ENCODE results near the gene TMPRSS9. TPM values are rescaled to one million over a fixed set of nuclear protein-coding genes. Genes with fewer than 3 reads are reported as not detected.

TMPRSS9 gene
- total and polyA plus RNA-seq, 4 donors = 0.05 to 0.37 (median 0.09) TPM; not detected in 1

DNA sequence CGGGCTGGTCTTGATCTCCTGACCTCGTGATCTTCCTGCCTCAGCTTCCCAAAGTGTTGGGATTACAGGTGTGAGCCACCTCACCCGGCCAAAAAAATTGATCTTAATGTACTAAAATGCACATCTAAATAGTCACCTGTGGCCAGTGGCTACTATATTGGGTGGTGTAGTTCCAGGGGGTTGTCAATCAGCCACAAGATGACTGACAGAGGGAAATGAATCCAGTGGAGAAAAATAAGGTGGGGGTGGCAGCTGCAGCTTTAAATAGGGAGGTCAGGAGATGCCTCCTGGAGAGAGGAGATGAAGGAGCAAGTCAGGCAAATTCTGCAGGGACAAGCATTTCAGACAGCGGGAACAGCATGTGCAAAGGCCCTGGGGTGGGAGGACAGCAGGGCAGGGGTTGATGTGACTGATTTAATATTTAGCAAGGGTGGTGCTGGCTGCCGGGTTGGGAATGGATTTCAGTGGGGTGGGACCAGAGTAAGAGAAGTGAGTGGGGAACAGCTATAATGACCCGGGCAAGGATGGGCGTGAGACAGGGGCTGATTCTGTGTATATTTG is 49.4 kb downstream of the TMPRSS9 start:
- Histone ChIP-seq H3K4me1 (ENCODE audit: control insufficient read depth in 5 of 5, insufficient read depth in 5 of 5, low read length in 5 of 5) (no peaks in the 10 kb centered on the region), H3K27me3 (ENCODE audit: control insufficient read depth in 3 of 3, insufficient read depth in 3 of 3, low read length in 2 of 3) (no peaks in the 10 kb centered on the region), H3K4me3 (no peak overlapping the region), H3K9me3 (ENCODE audit: control insufficient read depth in 4 of 4, insufficient read depth in 3 of 4, low read length in 3 of 4) (peaks cover 0 to 5% (median 0%) of the 10 kb centered on the region in 4 donors), H3K36me3 (ENCODE audit: control insufficient read depth in 4 of 4, insufficient read depth in 4 of 4, low read length in 4 of 4) (no peaks in the 10 kb centered on the region), H3K27ac (ENCODE audit: low read depth in 1 of 2, low read length in 1 of 2) (no peak overlapping the region), H3K9ac (ENCODE audit: insufficient read depth in 1 of 2, low read length in 2 of 2) (no peak overlapping the region)
- no peak for DNase-seq
- ATAC-seq (ENCODE audit: insufficient read depth, low FRiP score) = no peak
- 87 to 96% methylated on average over 7 of the region's 7 CpGs for WGBS, 2 donors
- TF ChIP-seq, protein P1, sequence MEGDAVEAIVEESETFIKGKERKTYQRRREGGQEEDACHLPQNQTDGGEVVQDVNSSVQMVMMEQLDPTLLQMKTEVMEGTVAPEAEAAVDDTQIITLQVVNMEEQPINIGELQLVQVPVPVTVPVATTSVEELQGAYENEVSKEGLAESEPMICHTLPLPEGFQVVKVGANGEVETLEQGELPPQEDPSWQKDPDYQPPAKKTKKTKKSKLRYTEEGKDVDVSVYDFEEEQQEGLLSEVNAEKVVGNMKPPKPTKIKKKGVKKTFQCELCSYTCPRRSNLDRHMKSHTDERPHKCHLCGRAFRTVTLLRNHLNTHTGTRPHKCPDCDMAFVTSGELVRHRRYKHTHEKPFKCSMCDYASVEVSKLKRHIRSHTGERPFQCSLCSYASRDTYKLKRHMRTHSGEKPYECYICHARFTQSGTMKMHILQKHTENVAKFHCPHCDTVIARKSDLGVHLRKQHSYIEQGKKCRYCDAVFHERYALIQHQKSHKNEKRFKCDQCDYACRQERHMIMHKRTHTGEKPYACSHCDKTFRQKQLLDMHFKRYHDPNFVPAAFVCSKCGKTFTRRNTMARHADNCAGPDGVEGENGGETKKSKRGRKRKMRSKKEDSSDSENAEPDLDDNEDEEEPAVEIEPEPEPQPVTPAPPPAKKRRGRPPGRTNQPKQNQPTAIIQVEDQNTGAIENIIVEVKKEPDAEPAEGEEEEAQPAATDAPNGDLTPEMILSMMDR (IDR thresholded peaks at IDR 0.05; ENCODE audit: control extremely low read depth, extremely low read depth) = no peak

DNA sequence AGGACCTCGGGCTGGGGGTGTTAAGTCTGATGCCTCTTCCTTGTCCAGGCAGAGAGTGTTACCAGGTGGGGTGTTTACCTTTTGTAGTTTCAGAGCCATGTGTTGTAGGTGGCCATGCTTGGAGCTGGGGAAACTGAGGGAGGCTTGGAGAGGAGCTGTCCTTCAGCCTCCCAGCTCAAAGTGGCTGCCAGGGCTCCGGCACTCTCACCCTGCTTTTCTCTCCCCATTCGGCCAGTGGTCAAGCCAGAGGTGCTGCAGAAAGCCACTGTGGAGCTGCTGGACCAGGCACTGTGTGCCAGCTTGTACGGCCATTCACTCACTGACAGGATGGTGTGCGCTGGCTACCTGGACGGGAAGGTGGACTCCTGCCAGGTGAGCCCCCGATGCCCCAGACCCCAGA is 50.0 kb downstream of the TMPRSS9 start:
- Histone ChIP-seq H3K9me3 (ENCODE audit: control insufficient read depth in 4 of 4, insufficient read depth in 3 of 4, low read length in 3 of 4) (peaks cover 0 to 5% (median 0%) of the 10 kb centered on the region in 4 donors), H3K4me3 (no peak overlapping the region), H3K27ac (ENCODE audit: low read depth in 1 of 2, low read length in 1 of 2) (no peak overlapping the region), H3K36me3 (ENCODE audit: control insufficient read depth in 4 of 4, insufficient read depth in 4 of 4, low read length in 4 of 4) (no peaks in the 10 kb centered on the region), H3K9ac (ENCODE audit: insufficient read depth in 1 of 2, low read length in 2 of 2) (no peak overlapping the region), H3K27me3 (ENCODE audit: control insufficient read depth in 3 of 3, insufficient read depth in 3 of 3, low read length in 2 of 3) (no peaks in the 10 kb centered on the region), H3K4me1 (ENCODE audit: control insufficient read depth in 5 of 5, insufficient read depth in 5 of 5, low read length in 5 of 5) (no peaks in the 10 kb centered on the region)
- WGBS, 2 donors = 91 to 92% methylated on average over 7 of the region's 7 CpGs
- TF ChIP-seq, protein P1 (IDR thresholded peaks at IDR 0.05; ENCODE audit: control extremely low read depth, extremely low read depth) = no peak
- DNase-seq (no peak), ATAC-seq (ENCODE audit: insufficient read depth, low FRiP score) (no peak)

DNA sequence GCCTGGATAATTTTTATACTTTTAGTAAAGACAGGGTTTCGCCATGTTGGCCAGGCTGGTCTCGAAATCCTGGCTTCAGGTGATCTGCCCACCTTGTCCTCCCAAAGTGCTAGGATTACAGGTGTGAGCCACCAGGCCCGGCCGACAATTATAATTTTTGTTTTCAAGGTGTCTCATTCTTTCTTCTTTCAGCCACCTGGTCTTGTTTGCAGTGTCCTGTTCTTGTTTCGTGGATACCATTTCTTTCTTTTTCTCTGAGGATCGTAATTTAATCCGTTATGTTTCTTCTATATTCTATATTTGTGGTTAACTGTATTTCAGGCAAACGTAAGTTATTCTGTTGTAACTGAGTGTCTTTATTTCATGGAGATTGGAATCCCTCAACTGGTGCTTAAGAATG is 51.6 kb downstream of the TMPRSS9 start:
- DNase-seq (no peak), ATAC-seq (ENCODE audit: insufficient read depth, low FRiP score) (no peak)
- no peak overlapping the region for H3K4me3 ChIP-seq
- H3K27me3 ChIP-seq (ENCODE audit: control insufficient read depth in 3 of 3, insufficient read depth in 3 of 3, low read length in 2 of 3) = no peaks in the 10 kb centered on the region
- peaks cover 0 to 5% (median 0%) of the 10 kb centered on the region in 4 donors for H3K9me3 ChIP-seq (ENCODE audit: control insufficient read depth in 4 of 4, insufficient read depth in 3 of 4, low read length in 3 of 4)
- TF ChIP-seq, protein P1 (IDR thresholded peaks at IDR 0.05; ENCODE audit: control extremely low read depth, extremely low read depth) = no peak
- H3K9ac ChIP-seq (ENCODE audit: insufficient read depth in 1 of 2, low read length in 2 of 2) = no peak overlapping the region
- H3K27ac ChIP-seq (ENCODE audit: low read depth in 1 of 2, low read length in 1 of 2) = no peak overlapping the region
- peaks cover 0 to 6% (median 1%) of the 10 kb centered on the region in 4 donors for H3K36me3 ChIP-seq (ENCODE audit: control insufficient read depth in 4 of 4, insufficient read depth in 4 of 4, low read length in 4 of 4)
- WGBS, 2 donors = 87 to 89% methylated on average over 8 of the region's 8 CpGs
- no peaks in the 10 kb centered on the region for H3K4me1 ChIP-seq (ENCODE audit: control insufficient read depth in 5 of 5, insufficient read depth in 5 of 5, low read length in 5 of 5)

DNA sequence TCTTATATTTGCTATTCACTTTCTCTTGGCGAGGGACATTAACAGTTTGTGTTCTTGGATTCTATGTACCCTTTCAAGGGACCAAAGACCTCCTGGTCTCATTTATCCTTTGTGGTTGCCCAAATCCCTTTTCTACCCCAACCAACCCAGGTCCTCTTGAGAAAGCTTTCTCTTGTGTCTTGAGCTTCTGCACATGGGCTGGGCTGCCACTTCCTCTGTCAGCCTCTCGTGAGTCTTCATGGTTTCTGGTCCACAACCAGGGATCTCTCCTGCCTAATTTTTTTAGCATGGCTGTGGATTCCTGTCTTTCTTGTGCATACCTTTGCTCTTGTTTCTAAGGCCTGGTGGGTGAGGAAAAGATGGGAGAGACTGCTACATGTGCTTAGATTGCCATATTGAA is 52.4 kb downstream of the TMPRSS9 start:
- ATAC-seq (ENCODE audit: insufficient read depth, low FRiP score) (no peak), DNase-seq (no peak)
- WGBS, 2 donors = 53 to 56% methylated on average over 2 of the region's 2 CpGs
- H3K4me1 ChIP-seq (ENCODE audit: control insufficient read depth in 5 of 5, insufficient read depth in 5 of 5, low read length in 5 of 5) = no peaks in the 10 kb centered on the region
- no peak overlapping the region for H3K9ac ChIP-seq (ENCODE audit: insufficient read depth in 1 of 2, low read length in 2 of 2)
- H3K36me3 ChIP-seq (ENCODE audit: control insufficient read depth in 4 of 4, insufficient read depth in 4 of 4, low read length in 4 of 4) = peaks cover 0 to 8% (median 2%) of the 10 kb centered on the region in 4 donors
- no peak overlapping the region for H3K4me3 ChIP-seq
- TF ChIP-seq, protein P1 (IDR thresholded peaks at IDR 0.05; ENCODE audit: control extremely low read depth, extremely low read depth) = no peak
- no peak overlapping the region for H3K27ac ChIP-seq (ENCODE audit: low read depth in 1 of 2, low read length in 1 of 2)
- H3K9me3 ChIP-seq (ENCODE audit: control insufficient read depth in 4 of 4, insufficient read depth in 3 of 4, low read length in 3 of 4) = peaks cover 0 to 5% (median 0%) of the 10 kb centered on the region in 4 donors
- no peaks in the 10 kb centered on the region for H3K27me3 ChIP-seq (ENCODE audit: control insufficient read depth in 3 of 3, insufficient read depth in 3 of 3, low read length in 2 of 3)
